K562 (cell line): ENCODE measurements around the gene IMPDH2. TPM values are rescaled to one million over a fixed set of nuclear protein-coding genes. Genes with fewer than 3 reads are reported as not detected.

ENCODE experiments used
- ATAC-seq: fragments of 200-7000 bp; cut with Tn5 transposase; 3 replicates; pipeline ENCODE4 v1.9.1; 2020; ENCODE audit warnings: moderate library complexity
- BruUV-seq: library from RNA; stranded (reverse); fragments of 400-500 nt; replicated peaks from 2 replicates; lab custom pipeline; 2021; lab: Mats Ljungman, UMichigan
- CTCF ChIA-PET: fragments of 300-600 bp; formaldehyde crosslinking; extraction: SDS; loops from one replicate; lab custom pipeline; 2021; ENCODE audit warnings: low intra/inter-chr PET ratio; lab: Yijun Ruan, JAX
- POLR2A ChIA-PET: fragments of 300-600, 350-650 bp; sonication (Branson Sonifier 250); formaldehyde crosslinking; extraction: SDS; loops from one replicate; lab custom pipeline; 2021; ENCODE audit warnings: antibody characterized with exemption, inconsistent platforms; lab: Yijun Ruan, JAX
- DNase-seq, 4 experiments: peaks; one replicate each; pipeline versions ENCODE4 v3.0.0 to v3.0.0-alpha.2; 2011 to 2018; ENCODE audit warnings: low spot score in 3 of 4, mixed read lengths in 3 of 4; ENCODE audit errors: extremely low read depth in 1 of 4
- FAIRE-seq: peaks from 2 replicates; lab custom pipeline; 2011; peaks lifted over from hg19 to GRCh38; lab: Jason Lieb, UNC
- H2AFZ ChIP-seq: 2 replicates; pipeline ENCODE4 v1.6.0; 2011; ENCODE audit warnings: low read depth, low read length, control low read depth, inconsistent platforms
- H3K27ac ChIP-seq: fragments of 200-600 bp; 3 replicates; pipeline ENCODE4 v1.8.0; 2011; ENCODE audit warnings: low read depth, mild to moderate bottlenecking, control low read depth, inconsistent platforms, low read length, moderate library complexity, mixed read lengths; ENCODE audit errors: extremely low read depth
- H3K27me3 ChIP-seq, 2 experiments: fragments of 300-600 bp in 1 of 2; 2 replicates in 1 of 2; 3 replicates in 1 of 2; pipeline versions ENCODE4 v1.6.0 to v1.8.0; 2011; ENCODE audit warnings: inconsistent platforms in 2 of 2, low read length in 2 of 2, mild to moderate bottlenecking in 1 of 2, mixed read lengths in 1 of 2, moderate library complexity in 1 of 2; ENCODE audit not compliant: control insufficient read depth in 2 of 2, insufficient read depth in 2 of 2
- H3K36me3 ChIP-seq: fragments of 300-600 bp; 3 replicates; pipeline ENCODE4 v1.8.0; 2011; ENCODE audit warnings: mild to moderate bottlenecking, low read length, inconsistent platforms; ENCODE audit not compliant: control insufficient read depth, insufficient read depth
- H3K4me1 ChIP-seq, 2 experiments: fragments of 200-600 bp in 1 of 2; replicated peaks in 1 of 2; 2 replicates in 1 of 2; 3 replicates in 1 of 2; pipeline versions ENCODE4 v1.5.1 to v1.8.0; 2011; ENCODE audit warnings: inconsistent platforms in 2 of 2, low read length in 2 of 2, mild to moderate bottlenecking in 1 of 2, mixed read lengths in 1 of 2, moderate library complexity in 1 of 2; ENCODE audit not compliant: control insufficient read depth in 2 of 2, insufficient read depth in 2 of 2
- H3K4me2 ChIP-seq: 2 replicates; pipeline ENCODE4 v1.6.1; 2011; ENCODE audit warnings: low read length, control low read depth, inconsistent platforms, mixed read lengths; ENCODE audit not compliant: insufficient read depth
- H3K4me3 ChIP-seq: fragments of 200-600 bp; sonication (generic), shearing (Covaris generic); 2 replicates; pipeline ENCODE4 v1.5.1; 2016; ENCODE audit warnings: control low read depth, inconsistent platforms
- H3K79me2 ChIP-seq: fragments of 200-600 bp; 3 replicates; pipeline ENCODE4 v1.8.0; 2011; ENCODE audit warnings: low read length, inconsistent platforms; ENCODE audit not compliant: control insufficient read depth, insufficient read depth
- H3K9ac ChIP-seq, 2 experiments: 2 replicates each; pipeline versions ENCODE4 v1.6.0 to v1.6.1; 2011; ENCODE audit warnings: low read depth in 2 of 2, low read length in 2 of 2, control low read depth in 1 of 2, inconsistent platforms in 1 of 2, mild to moderate bottlenecking in 1 of 2, mixed read lengths in 1 of 2; ENCODE audit not compliant: insufficient read depth in 1 of 2
- H3K9me1 ChIP-seq: one replicate; pipeline ENCODE4 v1.6.0; 2011; ENCODE audit warnings: inconsistent platforms, mild to moderate bottlenecking, low read length, moderate library complexity; ENCODE audit not compliant: control insufficient read depth, insufficient read depth
- H3K9me3 ChIP-seq: replicated peaks from 2 replicates; pipeline ENCODE4 v1.5.1; 2011; ENCODE audit warnings: low read depth, low read length, inconsistent platforms; ENCODE audit not compliant: control insufficient read depth, insufficient read depth
- H4K20me1 ChIP-seq: replicated peaks from 2 replicates; pipeline ENCODE4 v1.6.1; 2011; ENCODE audit warnings: low read length, inconsistent platforms, mixed read lengths; ENCODE audit not compliant: control insufficient read depth, insufficient read depth
- CBFA2T3 ChIP-seq: fragments of 450-650 bp; IDR thresholded peaks from 2 replicates; pipeline ENCODE4 v1.6.1; 2017
- EWSR1 ChIP-seq: fragments of 450-650 bp; IDR thresholded peaks from 2 replicates; pipeline ENCODE4 v1.6.1; 2018; ENCODE audit warnings: borderline replicate concordance, mild to moderate bottlenecking, low read depth, moderate library complexity; ENCODE audit not compliant: partially characterized antibody
- HCFC1 ChIP-seq: IDR thresholded peaks from 2 replicates; pipeline ENCODE4 v1.6.1; 2012; ENCODE audit warnings: low read depth, low read length, improper control_type of control experiment
- ID3 ChIP-seq, 2 experiments: fragments of 250-450 bp in 1 of 2; fragments of 450-650 bp in 1 of 2; sonication (Bioruptor Pico) in 1 of 2; IDR thresholded peaks; 2 replicates each; pipeline versions ENCODE4 v1.6.1 to v1.8.0; 2016 to 2021; ENCODE audit warnings: mild to moderate bottlenecking in 2 of 2, moderate library complexity in 2 of 2, missing compliant biosample characterization in 1 of 2, missing genetic modification characterization in 1 of 2
- KLF10 ChIP-seq: fragments of 250-450 bp; sonication (Bioruptor Pico); IDR thresholded peaks from 2 replicates; pipeline ENCODE4 v1.6.1; 2021; ENCODE audit warnings: matching md5 sums
- NFIX ChIP-seq: fragments of 250-450 bp; sonication (Bioruptor Pico); IDR thresholded peaks from 2 replicates; pipeline ENCODE4 v1.4.0; 2020; ENCODE audit warnings: low read depth, mild to moderate bottlenecking, moderate library complexity
- RBM17 ChIP-seq: fragments of 200-400 bp; formaldehyde crosslinking; IDR thresholded peaks from 2 replicates; pipeline ENCODE4 v1.6.1; 2017; ENCODE audit warnings: low read depth, mild to moderate bottlenecking, low read length, borderline replicate concordance
- RUNX1 ChIP-seq: sonication (generic); IDR thresholded peaks from 2 replicates; pipeline ENCODE4 v1.6.1; 2016; ENCODE audit warnings: antibody characterized with exemption, low read depth
- TBP ChIP-seq: optimal IDR thresholded peaks from 2 replicates; pipeline ENCODE3; 2011; ENCODE audit warnings: low read depth, low read length, improper control_type of control experiment
- ZNF57 ChIP-seq: fragments of 450-650 bp; formaldehyde crosslinking; IDR thresholded peaks from 2 replicates; pipeline ENCODE4 v1.4.0; 2020; ENCODE audit warnings: mild to moderate bottlenecking, moderate library complexity
- WGBS: fragments of 100-300 bp; shearing (Covaris generic); methylation state at CpG from one replicate; pipeline ENCODE4 v1.1.6; 2016; ENCODE audit warnings: low coverage, mixed read lengths; ENCODE audit not compliant: insufficient coverage; ENCODE audit errors: missing lambda C conversion rate; 5-methylcytosine and 5-hydroxymethylcytosine counted together
- in situ Hi-C: fragments of 300-500 bp; cut with MboI; formaldehyde crosslinking; loops from 4 replicates; pipeline ENCODE4 v1.15.0; 2018; ENCODE audit warnings: inconsistent platforms, mixed read lengths
- intact Hi-C: fragments of 100-400 bp; cut with micrococcal nuclease; formaldehyde crosslinking; loops from 2 replicates; pipeline ENCODE4 v1.14.2; 2022
- polyA plus RNA-seq, 8 experiments: library from polyadenylated mRNA; depleted of rRNA in 4 of 8; stranded (reverse) in 5 of 8; unstranded in 3 of 8; fragments of >200 nt; fragmentation: Nextera tagmentation in 2 of 8; fragmentation: Illumina TruSeq in 1 of 8; extraction: Ambion mirVana in 2 of 8; extraction: Trizol in 1 of 8; gene quantifications; 2 replicates each; pipeline versions ENCODE4 v1.2.1 to v1.2.3, GENCODE V29; 2011 to 2014; ENCODE audit warnings: inconsistent platforms in 1 of 8, missing spikeins in 1 of 8
- total RNA-seq, 7 experiments: library from RNA; depleted of rRNA in 6 of 7; stranded (reverse); fragments of >200 nt in 6 of 7; fragmentation: Illumina TruSeq in 2 of 7; extraction: Trizol in 2 of 7; gene quantifications; 2 replicates each; pipeline versions ENCODE4 v1.2.1 to v1.2.3, GENCODE V29; 2011 to 2021; ENCODE audit warnings: low replicate concordance in 1 of 7
- TF ChIP-seq, protein P1 (sequence below), 2 experiments: fragments of 450-650 bp; IDR thresholded peaks; 2 replicates each; pipeline ENCODE4 v1.6.1; 2018; ENCODE audit warnings: mild to moderate bottlenecking in 2 of 2, low read depth in 1 of 2; ENCODE audit not compliant: partially characterized antibody in 2 of 2

Gene IMPDH2
- total and polyA plus RNA-seq, 9 of the 15 experiments (the other 6 are each of a cell fraction or from before 2014, with no cell fraction given), result 318 to 507 (median 366) TPM

- POLR2A ChIA-PET, result no interaction called here
Observed at GRCh38 chr3:48980295-48980694, 48.9 kb downstream of the IMPDH2 start.

More at GRCh38 chr3:48980295-48980694, 48.9 kb downstream of the IMPDH2 start:
- intact Hi-C loops, result no loop called here
- no peak overlapping the region for H3K9ac ChIP-seq
- H3K4me1 ChIP-seq, result no peaks in the 10 kb centered on the region
- in situ Hi-C loops, result no loop called here
- FAIRE-seq (no peak), DNase-seq (no peak), ATAC-seq (no peak)
- 89% methylated on average over 4 of the region's 4 CpGs for WGBS
- H2AFZ ChIP-seq, result no peak overlapping the region
- H3K4me2 ChIP-seq, result no peak overlapping the region
- BruUV-seq, result no TSS peak
- no peaks in the 10 kb centered on the region for H3K79me2 ChIP-seq
- H3K4me3 ChIP-seq, result no peak overlapping the region
- no peaks in the 10 kb centered on the region for H3K9me1 ChIP-seq
- CTCF ChIA-PET, result no interaction called here
- TF ChIP-seq KLF10, result no peak
- no peak for TF ChIP-seq RUNX1
- TF ChIP-seq RBM17, result no peak
- no peak for TF ChIP-seq ZNF57 (CRISPR knock-in tag)
- TF ChIP-seq CBFA2T3, result no peak
- TF ChIP-seq, protein P1, sequence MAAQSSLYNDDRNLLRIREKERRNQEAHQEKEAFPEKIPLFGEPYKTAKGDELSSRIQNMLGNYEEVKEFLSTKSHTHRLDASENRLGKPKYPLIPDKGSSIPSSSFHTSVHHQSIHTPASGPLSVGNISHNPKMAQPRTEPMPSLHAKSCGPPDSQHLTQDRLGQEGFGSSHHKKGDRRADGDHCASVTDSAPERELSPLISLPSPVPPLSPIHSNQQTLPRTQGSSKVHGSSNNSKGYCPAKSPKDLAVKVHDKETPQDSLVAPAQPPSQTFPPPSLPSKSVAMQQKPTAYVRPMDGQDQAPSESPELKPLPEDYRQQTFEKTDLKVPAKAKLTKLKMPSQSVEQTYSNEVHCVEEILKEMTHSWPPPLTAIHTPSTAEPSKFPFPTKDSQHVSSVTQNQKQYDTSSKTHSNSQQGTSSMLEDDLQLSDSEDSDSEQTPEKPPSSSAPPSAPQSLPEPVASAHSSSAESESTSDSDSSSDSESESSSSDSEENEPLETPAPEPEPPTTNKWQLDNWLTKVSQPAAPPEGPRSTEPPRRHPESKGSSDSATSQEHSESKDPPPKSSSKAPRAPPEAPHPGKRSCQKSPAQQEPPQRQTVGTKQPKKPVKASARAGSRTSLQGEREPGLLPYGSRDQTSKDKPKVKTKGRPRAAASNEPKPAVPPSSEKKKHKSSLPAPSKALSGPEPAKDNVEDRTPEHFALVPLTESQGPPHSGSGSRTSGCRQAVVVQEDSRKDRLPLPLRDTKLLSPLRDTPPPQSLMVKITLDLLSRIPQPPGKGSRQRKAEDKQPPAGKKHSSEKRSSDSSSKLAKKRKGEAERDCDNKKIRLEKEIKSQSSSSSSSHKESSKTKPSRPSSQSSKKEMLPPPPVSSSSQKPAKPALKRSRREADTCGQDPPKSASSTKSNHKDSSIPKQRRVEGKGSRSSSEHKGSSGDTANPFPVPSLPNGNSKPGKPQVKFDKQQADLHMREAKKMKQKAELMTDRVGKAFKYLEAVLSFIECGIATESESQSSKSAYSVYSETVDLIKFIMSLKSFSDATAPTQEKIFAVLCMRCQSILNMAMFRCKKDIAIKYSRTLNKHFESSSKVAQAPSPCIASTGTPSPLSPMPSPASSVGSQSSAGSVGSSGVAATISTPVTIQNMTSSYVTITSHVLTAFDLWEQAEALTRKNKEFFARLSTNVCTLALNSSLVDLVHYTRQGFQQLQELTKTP (IDR thresholded peaks at IDR 0.05; ENCODE audit: low read depth in 1 of 2, partially characterized antibody in 2 of 2), result no peak
- no peak for TF ChIP-seq NFIX (CRISPR knock-in tag)
- TF ChIP-seq ID3 (CRISPR knock-in tag; IDR thresholded peaks at IDR 0.05), result no peak
- TF ChIP-seq ID3 (tag; IDR thresholded peaks at IDR 0.05), result no peak
- no peak for TF ChIP-seq HCFC1
- TF ChIP-seq EWSR1, result no peak
- no peak for TF ChIP-seq TBP
- no peaks in the 10 kb centered on the region for H3K9me3 ChIP-seq
- H4K20me1 ChIP-seq, result no peaks in the 10 kb centered on the region
- H3K27me3 ChIP-seq, result no peaks in the 10 kb centered on the region
- H3K36me3 ChIP-seq, result peaks cover 79% of the 10 kb centered on the region; the same call in 2 of the 3 replicates
- H3K27ac ChIP-seq, result no peak overlapping the region
